C1 segment of cervical spinal cord (tissue), 14 donors: ENCODE data around the gene THSD1.
A peak's percentile ranks its signal among the peaks of the same experiment; 100 is the strongest.

Source experiments
- DNase-seq, 14 donors: peaks; one replicate each; lab custom pipeline; 2025; lab: John Stamatoyannopoulos, UW

THSD1 gene, protein sequence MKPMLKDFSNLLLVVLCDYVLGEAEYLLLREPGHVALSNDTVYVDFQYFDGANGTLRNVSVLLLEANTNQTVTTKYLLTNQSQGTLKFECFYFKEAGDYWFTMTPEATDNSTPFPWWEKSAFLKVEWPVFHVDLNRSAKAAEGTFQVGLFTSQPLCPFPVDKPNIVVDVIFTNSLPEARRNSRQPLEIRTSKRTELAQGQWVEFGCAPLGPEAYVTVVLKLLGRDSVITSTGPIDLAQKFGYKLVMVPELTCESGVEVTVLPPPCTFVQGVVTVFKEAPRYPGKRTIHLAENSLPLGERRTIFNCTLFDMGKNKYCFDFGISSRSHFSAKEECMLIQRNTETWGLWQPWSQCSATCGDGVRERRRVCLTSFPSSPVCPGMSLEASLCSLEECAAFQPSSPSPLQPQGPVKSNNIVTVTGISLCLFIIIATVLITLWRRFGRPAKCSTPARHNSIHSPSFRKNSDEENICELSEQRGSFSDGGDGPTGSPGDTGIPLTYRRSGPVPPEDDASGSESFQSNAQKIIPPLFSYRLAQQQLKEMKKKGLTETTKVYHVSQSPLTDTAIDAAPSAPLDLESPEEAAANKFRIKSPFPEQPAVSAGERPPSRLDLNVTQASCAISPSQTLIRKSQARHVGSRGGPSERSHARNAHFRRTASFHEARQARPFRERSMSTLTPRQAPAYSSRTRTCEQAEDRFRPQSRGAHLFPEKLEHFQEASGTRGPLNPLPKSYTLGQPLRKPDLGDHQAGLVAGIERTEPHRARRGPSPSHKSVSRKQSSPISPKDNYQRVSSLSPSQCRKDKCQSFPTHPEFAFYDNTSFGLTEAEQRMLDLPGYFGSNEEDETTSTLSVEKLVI

GRCh38 chr13:52405767-52406494, at the start of gene THSD1:
THSD1 (minus strand) TSS chr13:52406172; CDS start chr13:52402600, 3,572 bp downstream.
- no peak for DNase-seq

DNA sequence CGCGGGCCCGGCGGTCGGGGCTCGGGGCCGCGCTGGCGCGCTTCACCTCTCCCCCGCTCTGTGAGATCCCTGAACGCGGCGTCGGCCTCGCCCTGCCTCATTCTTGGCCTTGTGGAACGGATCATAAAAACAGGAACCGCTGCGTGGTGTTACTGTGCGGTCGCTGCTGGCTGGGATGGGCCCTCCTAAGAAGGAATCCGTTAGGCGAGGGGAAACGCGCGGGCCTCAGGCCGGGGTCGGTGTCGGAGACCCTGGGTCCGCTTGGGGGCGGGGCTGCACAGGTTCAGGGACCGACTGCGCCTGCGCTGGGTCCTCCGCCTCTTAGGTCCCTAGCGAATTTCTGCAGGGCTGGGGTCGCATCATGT, 49.7 kb upstream of the THSD1 start:
- peak in 12 of 14 donors; percentile 26 to 81 (median 72) for DNase-seq

DNA sequence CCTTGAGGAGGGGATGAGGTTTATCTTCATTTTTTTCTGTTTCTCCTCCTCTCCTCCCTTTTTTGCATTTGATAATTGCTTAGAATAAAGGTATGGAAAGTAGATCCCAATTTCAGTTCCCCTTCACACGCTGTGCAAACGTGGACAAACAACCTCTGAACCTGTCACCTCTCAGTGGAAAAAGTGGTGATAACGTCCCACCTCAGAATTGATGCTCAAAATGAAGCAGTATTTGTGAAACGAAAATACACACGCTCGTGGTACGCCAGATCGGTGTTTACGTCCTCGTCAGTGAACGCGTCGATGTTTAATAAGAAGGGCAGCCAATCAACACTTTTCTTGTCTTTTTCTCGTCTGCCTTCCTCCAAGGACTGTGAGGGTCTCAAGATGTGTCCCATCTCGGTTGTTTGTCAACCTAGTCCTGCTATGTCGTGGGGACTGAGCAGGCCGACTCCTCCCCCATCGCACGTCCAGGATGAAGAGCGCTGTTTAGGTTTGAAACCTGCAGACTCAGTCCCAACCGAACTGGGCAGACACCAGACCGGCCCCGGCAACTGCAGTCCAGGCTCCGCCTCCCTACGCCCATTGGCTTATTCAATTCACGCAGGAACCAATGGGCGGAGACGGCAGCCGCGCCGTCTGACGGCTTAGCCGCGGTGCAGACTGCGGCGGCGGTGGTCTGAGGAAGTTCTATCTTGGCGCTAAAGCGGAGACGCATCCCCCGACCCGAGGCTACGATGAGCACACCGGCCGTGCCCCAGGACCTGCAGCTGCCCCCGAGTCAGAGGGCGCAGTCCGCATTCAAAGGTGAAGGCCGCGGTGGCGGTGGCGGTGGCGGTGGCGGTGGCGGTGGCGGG, 49.1 kb upstream of the THSD1 start, which contains the start of gene CKAP2:
TSS of gene CKAP2 (plus strand) at position 659 of the 857 bp plus-strand sequence. CDS start at position 738, 79 bp downstream.
- peak; percentile 23 to 95 (median 84) for DNase-seq

- peak in 1 of 14 donors; percentile 43 for DNase-seq
These were observed 48.5 kb upstream of the THSD1 start for GRCh38 chr13:52454459-52454819.

GRCh38 chr13:52452470-52452869, 46.5 kb upstream of the THSD1 start:
- no peak for DNase-seq

GRCh38 chr13:52451135-52451804, 45.3 kb upstream of the THSD1 start:
- DNase-seq: peak in 1 of 14 donors; percentile 1

DNA sequence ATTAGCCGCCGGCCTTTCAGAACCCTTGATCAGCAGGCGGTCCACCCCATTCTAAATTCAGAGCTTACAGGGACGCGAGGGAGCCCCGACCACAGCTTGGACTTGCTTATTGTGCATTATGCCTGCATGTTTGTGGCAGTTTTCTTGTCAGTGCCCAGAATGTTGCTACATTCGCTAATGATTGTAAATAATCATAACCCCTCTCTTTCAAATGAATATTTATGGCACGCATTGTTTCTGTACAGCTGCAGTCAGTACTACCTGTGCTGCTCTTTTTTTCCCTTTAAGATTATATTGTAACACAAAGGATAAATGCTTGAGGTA, 44.8 kb upstream of the THSD1 start:
- DNase-seq: no peak

- DNase-seq: peak; percentile 55 to 98 (median 88)
These were observed 44.2 kb upstream of the THSD1 start, which contains the start of gene VPS36 for GRCh38 chr13:52450012-52450792. VPS36 (minus strand) TSS chr13:52450634; CDS start chr13:52450594, 40 bp downstream.

DNA sequence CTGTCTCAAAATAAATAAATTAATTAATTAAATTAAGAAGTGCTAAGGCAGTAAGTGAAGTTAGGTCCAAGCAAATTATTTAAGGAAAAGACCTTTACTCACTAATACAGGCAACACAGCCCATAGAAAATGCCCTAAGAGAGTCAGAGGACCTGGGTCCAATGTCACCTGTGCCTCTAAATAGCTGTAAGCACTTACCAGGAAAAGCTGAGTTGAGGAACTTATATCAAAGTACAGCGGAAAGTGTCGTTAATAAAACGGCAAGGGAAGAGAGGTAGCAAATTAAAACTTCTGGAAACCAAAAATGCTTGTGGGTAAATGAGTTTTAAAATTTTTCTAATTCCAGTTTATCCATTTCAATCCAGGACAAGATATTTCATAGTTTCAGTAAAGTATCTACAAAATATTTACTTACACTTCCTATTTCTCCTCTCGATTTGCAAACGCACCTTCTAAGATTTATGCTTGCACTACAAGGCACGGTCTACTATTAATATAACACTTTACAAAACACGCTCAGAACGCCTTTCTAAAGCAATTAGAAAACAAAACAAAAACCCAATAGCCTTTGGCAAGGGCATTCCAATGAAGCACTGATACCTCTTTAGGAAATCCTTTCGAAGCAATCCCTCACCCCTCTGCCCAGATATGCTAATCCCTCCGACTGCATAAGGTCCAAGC, 43.5 kb upstream of the THSD1 start:
- DNase-seq: peak in 1 of 14 donors; percentile 44

DNA sequence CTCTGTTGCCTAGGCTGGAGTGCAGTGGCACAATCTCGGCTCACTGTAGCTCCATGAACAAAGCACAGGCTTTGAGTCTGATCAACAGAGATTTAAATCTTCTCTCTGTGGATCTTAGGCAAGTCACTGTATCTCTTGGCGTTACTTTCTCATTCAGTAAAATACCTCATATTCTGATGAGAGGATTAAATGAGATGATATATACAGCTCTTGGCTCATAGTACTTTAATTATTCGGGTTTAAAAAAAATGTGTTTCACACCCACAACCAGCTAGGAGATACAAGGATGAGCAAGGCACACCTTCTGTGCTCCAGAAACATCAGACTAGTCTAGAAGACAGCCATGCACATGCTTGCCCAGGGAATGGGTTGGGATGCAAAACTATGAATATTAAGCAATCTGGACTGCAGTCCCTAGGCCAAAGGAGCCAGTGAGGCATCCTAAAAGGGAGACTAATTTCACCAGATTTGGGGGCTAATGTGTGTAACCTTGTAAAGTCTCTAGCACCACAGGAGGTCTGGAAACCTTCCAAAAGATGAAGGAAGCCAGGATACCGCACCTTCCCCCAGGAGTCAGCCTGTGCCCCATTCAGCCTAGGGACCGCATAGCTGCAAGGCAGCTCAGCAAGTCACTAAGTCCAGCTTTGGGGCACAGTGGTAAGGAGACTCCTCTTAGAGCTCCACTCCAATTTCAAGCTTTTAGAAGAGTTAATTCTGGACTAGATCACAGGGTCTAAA, 42.0 kb upstream of the THSD1 start:
- DNase-seq: peak in 1 of 14 donors; percentile 8

GRCh38 chr13:52447354-52447753, 41.4 kb upstream of the THSD1 start:
- DNase-seq: no peak

- no peak for DNase-seq
These were observed 40.3 kb upstream of the THSD1 start for GRCh38 chr13:52446265-52446664.

GRCh38 chr13:52432456-52432855, 26.5 kb upstream of the THSD1 start:
- DNase-seq: no peak

- DNase-seq: no peak
These were observed 22.3 kb upstream of the THSD1 start for GRCh38 chr13:52428295-52428694.

DNA sequence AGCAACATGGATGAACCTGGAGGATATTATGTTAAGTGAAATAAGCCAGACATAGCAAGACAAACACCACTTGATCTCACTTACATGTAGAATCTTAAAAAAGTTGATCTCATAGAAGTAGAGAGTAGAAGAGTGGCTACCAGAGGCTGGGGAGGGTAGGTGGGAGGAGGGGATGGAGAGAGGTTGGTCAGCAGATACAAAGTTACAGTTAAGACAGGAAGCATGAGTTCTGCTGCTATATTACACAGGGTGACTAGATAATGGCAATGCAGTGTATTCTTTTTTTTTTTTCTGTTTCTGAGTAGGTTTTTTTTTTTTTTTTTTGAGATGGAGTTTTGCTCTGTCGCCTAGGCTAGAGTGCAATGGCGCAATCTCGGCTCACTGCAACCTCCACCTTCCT, 15.2 kb upstream of the THSD1 start:
- DNase-seq: no peak

DNA sequence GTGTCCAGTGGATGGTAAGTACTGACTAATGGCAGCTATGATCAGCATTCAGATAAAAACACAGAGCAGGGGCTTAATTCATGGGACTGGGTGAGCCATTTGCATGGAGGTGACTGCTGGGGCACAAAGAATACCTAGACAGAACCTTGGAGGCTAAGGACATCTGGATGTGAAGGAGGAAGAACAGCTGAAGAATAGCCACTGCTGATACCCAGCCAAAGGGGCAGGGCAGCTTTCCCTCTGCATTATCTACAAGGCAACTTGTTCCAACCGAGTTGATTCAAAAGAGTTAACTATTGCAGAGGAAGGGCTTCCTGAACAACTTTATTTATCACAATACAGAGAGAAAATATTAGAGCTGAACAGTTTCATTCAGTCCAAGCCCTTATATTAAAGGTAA, 13.1 kb upstream of the THSD1 start:
- no peak for DNase-seq

GRCh38 chr13:52414963-52415362, 9.0 kb upstream of the THSD1 start:
- no peak for DNase-seq

DNA sequence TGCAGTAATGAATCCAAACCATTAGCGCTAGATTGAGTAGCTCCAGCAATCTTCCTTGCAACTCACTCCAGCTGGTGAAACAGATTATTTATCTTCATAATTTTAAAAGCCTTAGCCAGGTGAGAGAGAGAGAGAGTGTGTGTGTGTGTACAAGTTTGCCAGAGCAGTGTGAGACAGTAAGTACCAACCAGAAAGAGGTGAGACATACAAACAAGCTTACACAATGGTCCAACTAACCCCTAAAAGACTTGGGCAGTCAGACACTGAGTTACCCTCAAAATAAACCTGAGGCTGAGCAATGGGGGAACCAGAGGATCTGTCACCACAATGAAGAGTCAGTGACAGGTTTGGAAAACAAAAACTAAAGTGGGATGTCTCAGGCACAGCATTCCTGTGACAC, 8.1 kb upstream of the THSD1 start:
- no peak for DNase-seq
